A673 (cell line): ENCODE data around the gene TAGLN. TPM values are rescaled to one million over a fixed set of nuclear protein-coding genes. Genes with fewer than 3 reads are reported as not detected.

Experiments
- BruUV-seq: library from RNA; stranded (reverse); fragments of 400-500 nt; replicated peaks from 2 replicates; lab custom pipeline; 2021; lab: Mats Ljungman, UMichigan
- CTCF ChIA-PET: fragments of 300-600 bp; sonication (Branson Sonifier 250); formaldehyde crosslinking; loops from one replicate; lab custom pipeline; 2022; ENCODE audit warnings: antibody characterized with exemption; lab: Charles Lee
- POLR2A ChIA-PET: fragments of 300-600 bp; sonication (Branson Sonifier 250); formaldehyde crosslinking; loops from one replicate; lab custom pipeline; 2022; ENCODE audit warnings: antibody characterized with exemption; ENCODE audit not compliant: low non-redundant PET; lab: Charles Lee
- DNase-seq: peaks from one replicate; pipeline ENCODE4 v3.0.0-alpha.2; 2015; ENCODE audit warnings: low spot score
- H3K27ac ChIP-seq: fragments of 200-600 bp; sonication (generic); 2 replicates; pipeline ENCODE4 v1.5.1; 2016; ENCODE audit warnings: mixed run types, low read depth, mild to moderate bottlenecking, mixed read lengths, antibody characterized with exemption, low read length; ENCODE audit not compliant: poor library complexity, severe bottlenecking
- H3K27me3 ChIP-seq: fragments of 200-600 bp; sonication (generic); replicated peaks from 2 replicates; pipeline ENCODE4 v1.6.1; 2017; ENCODE audit warnings: mixed run types, low read depth, mild to moderate bottlenecking, mixed read lengths, antibody characterized with exemption, low read length; ENCODE audit not compliant: insufficient read depth, poor library complexity
- H3K36me3 ChIP-seq: fragments of 200-600 bp; sonication (generic); 2 replicates; pipeline ENCODE4 v1.6.1; 2016; ENCODE audit warnings: mixed run types, mild to moderate bottlenecking, mixed read lengths, antibody characterized with exemption, low read length; ENCODE audit not compliant: insufficient read depth, poor library complexity, severe bottlenecking
- H3K4me1 ChIP-seq: fragments of 200-600 bp; sonication (generic); 2 replicates; pipeline ENCODE4 v1.6.1; 2017; ENCODE audit warnings: mixed run types, mild to moderate bottlenecking, mixed read lengths, antibody characterized with exemption, low read length; ENCODE audit not compliant: insufficient read depth, poor library complexity, severe bottlenecking
- H3K4me3 ChIP-seq: fragments of 200-600 bp; sonication (generic); 2 replicates; pipeline ENCODE4 v1.5.1; 2016; ENCODE audit warnings: low read depth, mixed run types, mild to moderate bottlenecking, mixed read lengths, low read length; ENCODE audit not compliant: poor library complexity, severe bottlenecking
- H3K9me3 ChIP-seq: fragments of 200-600 bp; sonication (generic); 2 replicates; pipeline ENCODE4 v1.6.1; 2016; ENCODE audit warnings: mixed run types, low read depth, mild to moderate bottlenecking, mixed read lengths, antibody characterized with exemption, low read length; ENCODE audit not compliant: poor library complexity, severe bottlenecking
- CTCF ChIP-seq: fragments of 300-800, 200-600 bp; sonication (generic); conservative IDR thresholded peaks from 2 replicates; pipeline ENCODE4 v1.5.1; 2017; ENCODE audit warnings: low read depth, mild to moderate bottlenecking, antibody characterized with exemption, low read length, moderate library complexity, mixed read lengths
- EZH2 ChIP-seq: fragments of 200-600 bp; sonication (generic); IDR thresholded peaks from 2 replicates; pipeline ENCODE4 v1.6.1; 2017; ENCODE audit warnings: borderline replicate concordance, low read depth, mild to moderate bottlenecking, mixed read lengths, antibody characterized with exemption, low read length; ENCODE audit not compliant: poor library complexity, severe bottlenecking
- intact Hi-C: fragments of 100-400 bp; cut with micrococcal nuclease; formaldehyde crosslinking; loops from one replicate; pipeline ENCODE4 v1.10.0; 2022; ENCODE audit not compliant: unreplicated experiment
- total RNA-seq: library from RNA; stranded (reverse); gene quantifications from 2 replicates; pipeline ENCODE4 v1.2.3, GENCODE V29; 2021

Gene TAGLN
- total RNA-seq, 1 experiment from 2014 or later, result 27.2 TPM

DNA sequence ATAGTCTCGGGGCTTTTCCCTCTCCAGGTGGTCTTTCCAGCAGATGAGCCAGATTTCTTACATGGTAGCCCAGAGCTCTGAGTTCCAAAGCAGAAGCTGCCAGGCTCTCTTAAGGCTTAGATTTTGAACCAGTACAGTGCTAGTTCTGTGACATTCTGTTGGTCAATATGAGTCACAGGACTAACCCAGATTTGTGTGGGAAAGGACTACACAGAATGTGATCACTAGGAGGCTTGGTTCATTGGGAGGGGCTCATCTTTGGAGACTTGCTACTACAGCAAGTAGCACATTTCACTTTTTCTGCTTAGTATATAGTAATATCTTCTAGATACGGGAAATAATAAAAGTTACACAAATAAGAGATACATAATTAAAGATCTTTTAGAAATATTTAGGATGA, 57.4 kb downstream of the TAGLN start:
- no peak for TF ChIP-seq EZH2
- TF ChIP-seq CTCF, result no peak
- ChIA-PET POLR2A (interaction anchor here (0.6 kb wide), 1 partner anchor 31 kb away, joined by 8 read pairs; no protein-coding TSS in a partner anchor), CTCF (no interaction called here)
- Histone ChIP-seq H3K9me3 (no peaks in the 10 kb centered on the region), H3K4me1 (no peaks in the 10 kb centered on the region), H3K27me3 (no peaks in the 10 kb centered on the region), H3K27ac (no peak overlapping the region), H3K36me3 (peaks cover 14% of the 10 kb centered on the region), H3K4me3 (no peak overlapping the region)
- intact Hi-C loops, result no loop called here
- no TSS peak for BruUV-seq
- no peak for DNase-seq

Other genes with a start within 250 kb of the TAGLN start
- 71.9 and 81.7 TPM in 2 replicates for gene SIK3, start 100.9 kb upstream of the TAGLN start, total RNA-seq
- 153 and 160 TPM in 2 replicates for gene PAFAH1B2, start 55.1 kb upstream of the TAGLN start, total RNA-seq
- 33.5 and 43.6 TPM in 2 replicates for gene SIDT2, start 20.6 kb upstream of the TAGLN start, total RNA-seq
- 49.0 and 53.2 TPM in 2 replicates for gene PCSK7, start 32.7 kb downstream of the TAGLN start, total RNA-seq
- gene RNF214, start 33.3 kb downstream of the TAGLN start, total RNA-seq, result 37.8 and 50.3 TPM in 2 replicates
- 13.7 and 18.0 TPM in 2 replicates for gene BACE1-AS, start 92.0 kb downstream of the TAGLN start, total RNA-seq
- gene BACE1, start 116.9 kb downstream of the TAGLN start, total RNA-seq, result 13.7 and 15.0 TPM in 2 replicates
- gene CEP164, start 128.5 kb downstream of the TAGLN start, total RNA-seq, result 39.4 and 43.3 TPM in 2 replicates